HG03521 (cell line): ENCODE data around the gene BMP10.

Experiments used
- ATAC-seq: cut with Tn5 transposase; IDR thresholded peaks from one replicate; pipeline ENCODE4 v1.9.1; 2021; ENCODE audit warnings: mild to moderate bottlenecking, moderate library complexity; ENCODE audit not compliant: unreplicated experiment

The BMP10 gene

GRCh38 chr2:68871159-68871764 is at the start of gene BMP10:
BMP10 (minus strand) TSS chr2:68871397; CDS start chr2:68871358, 39 bp downstream.
- ATAC-seq, result no peak

DNA sequence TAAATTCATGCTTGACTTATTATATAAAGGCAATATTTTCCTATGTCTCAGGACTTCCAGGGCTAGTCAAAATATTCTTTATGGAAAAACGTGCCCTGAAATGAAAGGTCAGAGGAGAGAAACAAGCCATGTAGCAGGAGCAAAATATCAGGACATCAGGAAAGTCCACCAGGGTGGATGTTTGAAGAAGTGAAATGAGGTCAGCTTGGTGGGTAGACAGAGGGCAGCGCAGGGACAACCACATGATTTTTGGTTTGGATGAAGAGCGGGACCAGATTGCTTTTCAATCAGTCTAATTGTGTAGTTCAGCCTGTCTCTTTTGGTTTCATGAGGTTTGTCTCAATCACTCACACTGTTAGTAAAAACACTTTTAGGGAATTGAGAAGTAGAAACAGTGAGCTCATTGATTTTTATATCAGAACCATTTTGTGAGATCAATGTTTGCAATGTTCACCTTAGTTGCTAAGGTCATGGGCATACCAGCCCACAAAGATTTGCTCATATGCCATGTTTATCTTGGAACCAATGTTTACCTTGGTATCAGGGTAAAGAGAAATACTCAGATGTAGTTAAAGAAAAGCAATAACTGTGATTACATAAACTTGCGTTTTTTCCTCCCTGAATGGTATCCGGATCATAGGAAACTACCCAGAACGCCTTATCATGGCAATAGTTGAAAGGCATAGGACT is 49.4 kb upstream of the BMP10 start:
- ATAC-seq, result no peak

- ATAC-seq, result no peak
Measured at GRCh38 chr2:68918497-68918896, 47.3 kb upstream of the BMP10 start.

DNA sequence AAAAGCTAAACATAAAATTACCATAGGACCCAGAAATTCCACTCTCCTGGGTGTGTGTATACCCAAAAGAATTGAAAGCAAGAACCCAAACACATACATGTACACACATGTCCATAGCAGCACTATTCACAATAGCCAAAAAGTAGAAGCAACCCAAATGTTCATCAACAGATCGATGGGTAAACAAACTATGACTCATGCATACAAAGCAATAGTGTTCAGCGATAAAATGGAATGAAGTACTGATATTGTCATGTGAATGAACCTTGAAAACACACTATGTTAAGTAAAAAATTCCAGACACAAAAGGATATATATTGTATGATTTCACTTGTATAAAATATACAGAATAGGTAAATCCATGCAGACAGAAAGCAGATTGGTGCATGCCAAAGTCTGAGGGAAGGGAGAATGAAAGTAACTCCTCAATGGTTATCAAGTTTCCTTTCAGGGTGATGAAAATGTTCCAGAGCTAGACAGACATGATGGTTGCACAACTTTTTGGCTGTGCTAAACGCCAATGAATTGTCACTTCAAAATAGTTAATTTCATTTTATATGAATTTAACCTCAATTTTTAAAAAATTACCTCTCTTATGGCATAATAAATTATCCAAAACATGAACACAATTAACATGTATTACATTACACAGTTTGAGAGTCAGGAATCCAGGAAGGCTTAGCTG is 46.0 kb upstream of the BMP10 start:
- ATAC-seq, result no peak

GRCh38 chr2:68916226-68916625 is 45.0 kb upstream of the BMP10 start:
- no peak for ATAC-seq

DNA sequence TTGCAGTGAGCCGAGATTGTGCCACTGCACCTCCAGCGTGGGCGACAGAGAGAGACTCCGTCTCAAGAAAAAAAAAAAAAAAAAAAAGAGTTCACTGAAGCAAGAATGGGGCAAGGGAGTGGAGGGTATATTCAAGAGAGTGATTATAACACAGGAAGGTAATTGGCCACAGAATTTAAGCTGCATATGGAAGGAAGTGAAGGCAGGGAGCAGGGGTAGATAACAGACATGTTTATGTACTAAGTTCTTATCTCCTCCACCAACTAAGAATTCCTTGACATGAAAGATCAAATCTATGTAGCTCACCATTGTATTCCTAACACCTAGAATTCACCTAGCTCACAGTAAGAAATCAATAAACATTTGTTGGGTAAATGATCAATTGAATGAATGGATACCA is 44.2 kb upstream of the BMP10 start:
- ATAC-seq, result no peak

GRCh38 chr2:68913359-68913758 is 42.2 kb upstream of the BMP10 start:
- no peak for ATAC-seq

GRCh38 chr2:68912732-68913131 is 41.5 kb upstream of the BMP10 start:
- no peak for ATAC-seq

DNA sequence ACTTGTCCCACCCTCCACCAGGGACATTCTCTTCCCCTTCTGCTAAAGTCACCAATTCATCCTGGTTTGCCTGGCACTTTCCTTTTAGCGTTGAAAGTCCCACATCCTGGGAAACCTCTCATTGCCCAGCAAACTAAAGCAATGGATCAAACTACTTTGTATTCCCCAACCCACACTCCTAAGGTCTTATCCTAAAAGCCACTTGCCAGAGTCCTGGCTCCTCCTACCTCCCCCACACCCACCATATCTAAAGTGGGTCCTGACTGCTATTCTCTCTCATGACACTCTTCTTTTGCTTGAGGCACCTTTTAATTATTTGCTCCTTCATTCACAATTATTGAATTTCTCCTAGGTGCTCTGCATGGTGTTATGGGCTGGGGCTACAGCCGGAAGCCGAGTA is 40.9 kb upstream of the BMP10 start:
- no peak for ATAC-seq

DNA sequence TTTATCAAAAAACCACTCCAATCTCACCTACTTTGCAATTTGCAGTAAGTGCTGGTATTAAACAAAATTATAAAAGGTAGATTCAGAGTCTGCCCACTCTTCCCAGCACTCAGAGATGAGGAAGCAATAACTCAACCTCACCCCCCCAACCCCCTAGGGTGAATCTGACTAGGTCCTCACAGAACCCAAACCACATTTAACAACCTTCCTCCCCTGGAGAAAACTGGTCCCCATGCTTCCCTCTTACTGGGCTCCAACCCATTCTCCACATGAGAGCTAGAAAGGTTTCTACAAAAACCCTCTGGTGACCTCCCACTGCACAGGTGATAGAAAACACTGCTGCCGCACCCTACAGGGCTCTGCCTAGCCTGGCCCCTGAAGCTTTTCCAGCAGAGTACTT is 40.5 kb upstream of the BMP10 start:
- no peak for ATAC-seq

DNA sequence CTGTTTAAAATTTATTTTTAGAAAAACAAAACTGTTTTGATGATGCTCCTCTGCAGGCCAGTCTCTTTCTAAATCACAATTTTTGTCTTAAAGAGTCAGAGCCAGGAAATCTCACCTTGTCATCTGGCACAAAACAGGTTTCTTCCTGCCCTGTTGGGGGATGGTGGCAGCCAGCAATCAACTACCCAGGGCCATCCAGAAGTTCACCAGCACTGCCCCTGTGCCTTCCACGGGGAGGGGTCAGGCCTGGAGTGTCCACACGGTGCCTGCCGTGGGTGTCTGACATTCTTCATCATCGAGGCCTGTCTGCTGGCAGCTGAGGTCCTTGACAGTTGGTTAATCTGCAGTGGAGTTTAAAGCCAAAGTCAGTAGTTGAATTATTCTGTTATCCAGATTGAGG is 40.0 kb upstream of the BMP10 start:
- no peak for ATAC-seq

GRCh38 chr2:68909793-68910674 is 38.8 kb upstream of the BMP10 start:
- ATAC-seq, result peak; percentile 42

- peak; percentile 92 for ATAC-seq
Measured at GRCh38 chr2:68908392-68908970, 37.3 kb upstream of the BMP10 start.

DNA sequence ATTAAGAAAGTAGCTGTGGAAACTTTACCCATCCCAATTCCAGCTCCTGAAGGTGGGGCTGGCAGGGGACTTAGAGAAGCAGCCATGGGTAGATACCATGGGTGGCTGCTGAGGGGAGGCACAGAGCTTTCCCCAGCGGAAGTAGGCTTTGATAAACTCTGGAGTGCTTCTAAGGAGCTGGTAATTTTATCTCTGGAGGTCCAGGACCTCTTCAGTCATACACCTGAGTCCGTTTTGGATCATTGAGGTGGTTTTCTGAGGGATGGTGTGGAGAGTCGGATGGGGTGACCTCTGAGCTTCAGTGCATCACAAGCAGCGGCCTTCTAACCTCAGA is 36.7 kb upstream of the BMP10 start:
- ATAC-seq, result peak; percentile 3

DNA sequence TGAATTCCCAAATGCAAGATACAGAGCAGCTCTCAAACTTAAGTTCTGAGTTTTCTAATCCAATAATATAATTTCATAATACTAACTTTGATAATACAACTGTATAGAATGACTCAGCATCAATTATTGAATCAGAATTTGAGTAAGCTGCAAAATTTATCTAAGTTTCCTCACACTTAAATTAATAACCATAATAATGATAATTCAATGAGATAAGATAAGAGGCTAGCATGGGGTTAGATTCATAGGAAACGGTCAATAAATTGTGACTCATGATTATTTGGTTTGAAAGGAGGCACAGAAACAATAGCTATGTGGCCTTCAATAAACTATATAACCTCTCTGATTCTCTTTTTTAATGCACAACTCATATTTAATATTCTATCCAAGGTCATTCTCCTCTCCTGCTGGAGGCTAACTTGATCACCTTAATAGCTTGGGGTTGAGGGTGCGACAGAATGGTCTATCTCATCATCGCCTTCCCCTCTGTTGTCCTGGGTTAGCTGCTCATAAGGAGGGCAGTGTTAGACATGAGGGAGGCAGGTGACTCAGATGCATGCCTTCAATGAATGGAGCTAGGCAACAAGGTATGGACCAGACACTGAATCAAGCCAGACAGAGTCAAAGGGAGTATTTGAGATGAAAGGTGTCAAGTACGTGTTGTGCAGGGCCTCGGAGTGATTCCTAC is 36.2 kb upstream of the BMP10 start:
- ATAC-seq, result no peak

DNA sequence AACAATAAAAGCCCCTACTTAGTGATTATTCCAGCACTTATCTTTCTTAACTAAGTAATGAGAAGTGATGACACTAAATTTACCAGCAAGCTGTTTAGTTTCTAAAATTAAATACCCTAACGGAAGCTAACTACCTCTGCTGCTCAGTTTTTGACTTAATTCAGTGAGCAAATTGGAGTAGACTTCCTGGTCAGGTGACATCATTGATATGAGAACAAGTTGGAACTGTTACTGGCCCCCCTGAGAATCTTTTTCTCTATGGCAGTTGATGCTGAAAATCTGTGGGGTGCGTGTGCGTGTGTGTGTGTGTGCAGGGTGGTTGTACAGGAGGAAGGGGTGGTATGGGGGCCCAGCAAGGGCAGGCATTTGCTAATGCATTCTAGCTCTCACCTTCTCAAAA is 35.5 kb upstream of the BMP10 start:
- no peak for ATAC-seq

GRCh38 chr2:68905116-68905515 is 33.9 kb upstream of the BMP10 start:
- ATAC-seq, result no peak

GRCh38 chr2:68901561-68901960 is 30.4 kb upstream of the BMP10 start:
- no peak for ATAC-seq

DNA sequence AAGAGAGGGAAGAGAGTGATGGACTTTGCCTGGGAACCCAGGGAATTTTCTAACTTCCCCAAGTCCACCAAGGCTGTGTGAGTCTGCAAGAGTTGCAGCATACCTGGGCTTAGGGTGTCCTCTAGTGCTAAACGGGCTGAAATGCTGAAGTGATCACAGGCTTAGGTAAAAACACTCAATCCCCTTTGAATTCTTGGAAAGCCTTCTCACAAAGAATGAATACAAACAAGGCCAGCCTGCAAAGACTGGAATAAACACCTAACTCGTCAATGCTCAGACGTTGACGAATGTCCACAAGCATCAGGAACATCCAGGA is 30.0 kb upstream of the BMP10 start:
- no peak for ATAC-seq

GRCh38 chr2:68900496-68901198 is 29.4 kb upstream of the BMP10 start:
- ATAC-seq, result no peak
